NCI-H1417 (cell line): ENCODE results near the gene RIC8A.
"Not testable (repeated sequence)": the region's sequence is repeated elsewhere in the genome, so short reads cannot be mapped to it uniquely, and the experiment has no call there.

ENCODE experiments used
- DNase-seq, 3 experiments: peaks; one replicate each; lab custom pipeline; 2025; lab: John Stamatoyannopoulos, UW

The RIC8A gene

DNA sequence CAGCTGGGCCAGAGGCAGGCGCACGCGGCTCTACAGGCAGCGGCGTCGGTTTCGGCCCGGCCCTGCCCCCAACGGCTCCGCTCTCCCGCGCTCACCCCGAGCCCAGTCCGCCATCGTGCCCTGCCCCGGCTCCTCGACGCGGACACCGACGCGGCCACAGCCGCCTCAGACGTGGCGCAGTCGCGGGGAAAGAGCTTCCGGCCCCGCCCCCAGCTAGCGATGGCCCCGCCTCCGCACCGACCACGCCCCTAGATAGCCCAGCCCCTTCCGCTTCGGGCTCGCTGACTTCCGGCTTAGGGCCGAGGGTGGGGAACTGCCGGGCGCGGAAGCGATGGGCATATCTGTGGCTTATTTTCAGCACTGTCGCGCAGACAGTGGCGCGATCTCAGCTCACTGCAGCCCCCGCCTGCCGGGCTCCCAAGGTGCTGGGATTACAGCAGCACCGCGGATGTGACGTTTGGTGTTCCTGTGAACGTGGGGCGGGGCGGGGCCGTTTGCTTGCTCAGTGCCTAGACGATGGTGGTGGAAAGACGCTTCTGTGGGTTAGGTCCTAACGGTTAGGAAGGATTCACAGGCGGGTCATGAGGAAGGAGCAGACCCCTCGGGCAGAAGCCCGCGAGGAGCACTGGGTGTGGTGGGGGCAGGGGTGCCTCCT is at the start of gene RIC8A, which contains the start of gene BET1L:
TSS of gene RIC8A (plus strand) at position 501 of the 655 bp plus-strand sequence. CDS start 1,147 bp downstream, outside the sequence.
TSS of gene BET1L (minus strand) at position 192 of the 655 bp plus-strand sequence. CDS start at position 114, 78 bp downstream.
- DNase-seq = peak; percentile 92 to 95 (median 94)

DNA sequence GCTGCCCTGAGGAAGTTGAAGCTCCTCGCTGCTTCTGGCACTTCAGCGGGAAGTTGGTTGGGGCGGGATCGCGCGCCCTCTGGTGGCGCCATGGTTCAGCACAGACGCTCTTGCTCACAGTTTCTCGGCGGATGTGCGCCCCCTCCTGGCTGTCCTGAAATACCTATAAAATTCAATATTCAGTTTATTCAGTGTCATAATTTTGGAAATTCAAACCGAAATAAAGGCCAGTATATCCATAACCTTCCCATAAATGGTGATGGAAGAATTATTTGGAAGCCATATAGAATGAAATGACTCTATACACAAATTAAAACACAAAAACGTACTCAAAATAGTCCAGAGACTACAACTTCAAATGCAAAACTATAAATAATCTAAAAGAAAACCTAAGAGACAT is 27.3 kb upstream of the RIC8A start:
- DNase-seq = not testable (repeated sequence)

DNA sequence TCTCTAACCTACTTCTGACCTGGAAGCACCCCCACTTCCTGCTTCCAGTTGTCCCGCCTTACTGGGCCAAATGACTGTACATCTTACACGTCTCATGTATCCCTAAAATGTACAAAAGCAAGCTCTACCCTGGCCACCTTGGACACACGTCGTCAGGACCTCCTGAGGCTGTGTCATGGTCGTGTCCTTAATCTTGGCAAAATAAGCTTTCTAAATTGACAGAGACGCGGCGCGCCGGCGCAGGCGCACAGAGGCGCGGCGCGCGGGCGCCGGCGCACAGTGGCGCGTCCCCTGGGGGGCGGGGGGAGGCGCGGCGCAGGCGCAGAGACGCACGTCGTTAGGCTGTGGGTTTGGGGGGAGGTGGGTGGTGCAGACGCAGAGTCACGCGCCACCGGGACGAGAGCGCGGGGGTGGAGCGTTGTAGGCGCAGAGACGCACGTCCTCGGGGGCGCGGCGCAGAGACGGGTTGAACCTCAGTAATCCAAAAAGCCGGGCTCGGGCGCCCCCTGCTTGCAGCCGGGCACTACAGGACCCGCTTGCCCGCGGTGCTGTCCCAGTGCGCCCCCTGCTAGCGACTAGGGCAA is 18.2 kb upstream of the RIC8A start:
- DNase-seq = not testable (repeated sequence)

DNA sequence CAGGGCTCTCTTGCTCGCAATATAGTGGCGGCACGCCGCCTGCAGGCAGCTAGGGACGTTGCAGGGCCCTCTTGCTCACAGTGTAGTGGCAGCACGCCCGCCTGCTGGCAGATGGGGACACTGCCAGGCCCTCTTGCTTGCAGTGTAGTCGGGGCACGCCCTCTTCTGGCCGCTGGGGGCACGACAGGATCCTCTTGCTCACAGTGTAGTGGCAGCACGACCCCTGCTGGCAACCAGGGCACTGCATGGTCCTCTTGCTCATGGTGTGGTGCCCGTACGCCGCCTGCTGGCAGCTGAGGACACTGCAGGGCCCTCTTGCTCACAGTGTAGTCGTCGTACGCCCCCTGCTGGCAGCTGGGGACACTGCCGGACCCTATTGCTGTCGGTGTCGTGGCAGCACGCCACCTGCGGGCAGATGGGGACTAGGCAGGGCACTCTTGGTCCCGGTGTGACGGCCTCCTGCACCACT is 17.6 kb upstream of the RIC8A start:
- DNase-seq = not testable (repeated sequence)

DNA sequence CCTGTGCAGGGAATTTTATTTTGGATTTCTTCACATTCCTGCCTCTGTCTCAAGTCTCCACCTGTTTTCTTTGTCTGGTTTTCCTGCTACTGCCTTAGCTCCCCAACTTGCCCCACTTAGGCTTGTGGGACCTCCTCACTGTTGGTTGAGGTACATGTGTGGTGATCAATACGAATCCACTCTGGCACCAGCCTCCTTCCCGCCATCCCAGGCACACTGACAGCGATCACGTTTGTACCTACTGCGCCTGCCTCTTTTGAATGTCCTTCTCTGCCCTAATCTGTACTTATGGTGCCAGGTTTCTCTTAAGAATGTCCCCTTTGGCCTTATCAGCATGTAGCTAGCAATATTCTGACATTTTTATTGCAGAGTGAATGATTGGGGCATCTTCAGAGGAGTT is 17.0 kb upstream of the RIC8A start:
- DNase-seq = not testable (repeated sequence)

DNA sequence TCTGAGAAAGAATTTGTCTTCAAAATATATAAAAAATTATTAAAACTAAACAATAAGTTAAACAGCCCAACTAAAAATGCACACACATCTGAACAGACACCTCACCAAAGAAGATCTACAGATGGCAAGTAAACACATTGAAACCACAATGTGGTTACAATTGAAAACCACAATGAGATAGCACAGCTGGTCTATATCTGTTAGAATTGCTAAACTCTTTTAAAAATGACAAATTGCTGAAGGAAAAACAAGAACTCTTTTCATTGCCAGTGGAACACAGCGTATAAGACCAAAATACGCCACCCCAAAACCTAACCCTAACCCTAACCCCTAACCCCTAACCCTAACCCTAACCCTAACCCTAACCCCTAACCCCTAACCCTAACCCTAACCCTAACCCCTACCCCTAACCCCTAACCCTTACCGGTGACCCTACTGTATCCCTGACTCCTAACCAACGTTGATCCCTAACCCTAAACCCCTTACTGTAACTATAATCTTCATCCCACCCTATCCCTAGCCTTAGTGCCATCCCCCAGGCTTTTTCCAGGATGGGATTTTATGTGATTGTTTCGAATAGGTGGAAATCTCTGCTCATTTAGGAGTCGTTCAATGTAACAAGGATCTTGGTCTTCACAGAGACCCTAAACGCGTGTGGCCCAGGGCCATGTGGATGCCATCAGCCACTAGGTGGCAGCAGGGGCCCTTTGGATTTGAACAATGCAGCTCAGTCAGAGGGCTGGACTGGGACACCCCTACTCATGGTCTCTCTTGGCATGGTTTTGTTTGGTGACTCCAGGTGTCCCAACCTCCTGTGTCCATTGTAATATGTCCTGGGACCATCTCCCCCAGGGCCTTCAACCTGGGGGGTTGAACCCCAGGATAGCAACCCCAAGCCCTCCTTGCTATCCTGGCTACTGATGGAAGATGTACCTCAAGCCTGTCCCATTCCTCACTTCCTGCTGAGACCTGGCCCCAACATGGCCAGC is 15.7 kb upstream of the RIC8A start:
- DNase-seq = not testable (repeated sequence)

DNA sequence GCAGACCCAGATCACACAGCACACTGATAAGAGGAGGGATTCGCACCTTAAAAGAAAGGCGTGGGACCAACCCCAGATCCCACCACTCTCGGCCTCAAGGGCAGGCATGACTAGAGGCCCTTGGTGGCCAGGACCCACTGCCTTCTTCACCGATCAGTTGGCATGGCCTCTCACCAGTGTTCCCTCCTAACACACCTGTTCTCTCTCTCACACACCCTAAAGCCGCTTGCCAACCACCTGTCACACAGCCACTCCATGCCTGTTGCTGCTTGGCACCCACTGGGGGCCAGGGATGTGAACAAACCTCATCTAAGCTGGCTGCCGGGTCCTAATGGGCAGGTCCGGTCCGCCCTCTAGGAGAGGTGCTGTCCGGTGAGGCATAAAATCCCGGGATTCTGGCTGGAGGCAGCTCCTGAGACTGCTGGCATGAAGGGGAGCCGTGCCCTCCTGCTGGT is 14.8 kb upstream of the RIC8A start, which contains the start of gene SCGB1C1:
TSS of gene SCGB1C1 (plus strand) at position 405 of the 455 bp plus-strand sequence. CDS start at position 427, 22 bp downstream.
- DNase-seq = not testable (repeated sequence)

DNA sequence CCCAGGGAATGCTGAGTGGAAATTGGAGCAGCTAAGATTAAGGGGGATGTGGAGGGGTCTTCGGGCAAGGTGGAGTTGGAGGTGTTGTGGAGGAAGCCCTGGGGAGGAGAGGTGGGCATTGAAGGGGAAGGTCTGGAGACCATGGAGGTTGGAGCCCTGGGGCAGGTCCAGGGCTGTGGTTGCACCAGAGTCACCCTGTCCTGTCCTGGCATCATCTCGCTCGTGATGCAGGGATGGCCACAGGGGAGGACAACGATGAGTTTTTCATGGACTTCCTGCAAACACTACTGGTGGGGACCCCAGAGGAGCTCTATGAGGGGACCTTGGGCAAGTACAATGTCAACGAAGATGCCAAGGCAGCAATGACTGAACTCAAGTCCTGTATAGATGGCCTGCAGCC is 14.0 kb upstream of the RIC8A start:
- DNase-seq = not testable (repeated sequence)

DNA sequence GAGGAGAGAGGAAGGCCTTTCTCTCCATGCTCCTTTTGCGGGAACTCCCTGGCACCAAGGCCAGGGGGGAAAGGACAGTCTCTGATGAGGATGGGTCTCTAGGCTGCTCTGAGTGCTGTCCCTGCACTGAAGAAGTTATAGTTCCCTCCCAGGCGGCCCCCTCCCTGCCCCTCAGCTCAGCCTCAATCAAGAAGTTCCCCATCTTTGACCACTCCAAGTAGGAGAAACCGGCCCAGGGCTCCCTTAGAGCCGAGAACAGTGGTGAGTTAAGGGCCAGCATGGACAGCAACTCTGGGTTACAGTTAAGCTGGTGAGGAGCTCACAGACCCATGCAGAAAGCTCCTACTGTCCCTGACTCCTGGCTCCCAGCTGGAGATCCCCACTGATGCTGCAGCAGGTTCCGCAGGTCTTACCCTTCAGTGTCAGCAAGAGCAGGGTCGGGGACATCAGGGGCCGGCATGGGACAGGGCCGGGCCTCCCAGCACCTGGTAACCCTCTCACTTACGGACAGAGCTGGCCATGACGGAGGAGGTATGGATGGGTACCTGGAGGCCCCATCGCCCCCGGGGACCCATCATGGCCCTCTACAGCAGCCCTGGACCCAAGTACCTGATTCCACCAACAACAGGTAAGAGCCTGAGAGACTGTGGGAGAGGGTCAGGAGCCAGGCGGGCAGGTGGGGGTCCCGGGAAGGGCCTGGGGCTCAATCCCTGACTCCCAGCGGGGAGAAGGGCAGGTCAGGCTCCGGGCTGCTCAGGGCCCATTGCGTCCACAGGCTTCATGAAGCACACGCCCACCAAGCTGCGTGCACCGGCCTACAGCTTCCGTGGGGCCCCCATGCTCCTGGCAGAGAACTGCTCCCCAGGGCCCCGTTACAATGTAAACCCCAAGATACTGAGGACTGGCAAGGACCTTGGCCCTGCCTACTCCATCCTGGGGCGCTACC is 10.4 kb upstream of the RIC8A start:
- no peak for DNase-seq

DNA sequence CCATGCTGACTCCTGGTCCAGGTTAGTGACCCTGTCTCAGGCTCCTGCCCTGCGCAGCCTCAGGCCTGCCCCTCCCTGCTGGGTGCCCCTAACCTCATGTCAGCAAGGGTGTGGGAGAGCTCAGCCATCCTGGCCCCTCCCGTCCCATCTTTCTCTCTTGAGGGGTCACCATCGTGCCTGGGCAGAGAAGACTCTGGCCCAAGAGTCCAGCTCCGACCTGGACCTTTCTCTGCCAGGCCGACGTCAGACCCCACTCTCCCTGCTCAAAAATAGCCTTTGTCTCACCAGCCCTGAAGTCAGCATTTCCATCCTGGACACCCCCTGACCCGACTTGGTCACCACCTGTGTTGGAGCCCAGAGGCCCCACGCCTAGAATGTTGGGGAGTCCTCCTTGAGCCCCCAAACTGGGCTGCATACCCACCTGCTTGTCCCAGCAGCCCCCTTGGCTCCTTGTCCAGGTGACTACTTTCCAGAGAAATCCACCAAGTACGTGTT is 9.7 kb upstream of the RIC8A start:
- no peak for DNase-seq

DNA sequence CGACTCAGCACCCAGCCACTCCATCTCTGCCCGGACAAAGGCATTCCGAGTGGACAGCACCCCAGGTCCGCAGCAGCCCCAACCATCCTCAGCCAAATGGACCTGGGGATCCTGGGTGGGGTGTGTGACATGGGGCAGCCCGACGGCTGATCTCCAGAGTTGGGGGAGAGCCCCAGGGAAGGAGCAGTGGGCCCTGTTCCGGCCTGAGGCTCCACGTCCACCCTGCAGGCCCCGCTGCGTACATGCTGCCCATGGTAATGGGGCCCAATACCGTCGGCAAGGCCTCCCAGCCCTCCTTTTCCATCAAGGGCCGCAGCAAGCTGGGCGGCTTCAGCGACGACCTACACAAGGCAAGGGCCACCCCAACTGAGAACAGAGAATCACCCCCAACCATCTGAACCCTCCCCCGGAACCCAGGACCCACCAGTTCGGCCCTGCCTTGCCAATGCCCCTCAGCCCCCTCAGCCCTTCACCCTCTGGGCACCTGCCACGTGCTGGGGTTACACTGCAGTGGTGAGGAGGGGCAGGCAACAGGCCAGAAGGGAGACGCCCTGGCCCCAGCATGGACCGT is 9.2 kb upstream of the RIC8A start:
- DNase-seq = no peak

DNA sequence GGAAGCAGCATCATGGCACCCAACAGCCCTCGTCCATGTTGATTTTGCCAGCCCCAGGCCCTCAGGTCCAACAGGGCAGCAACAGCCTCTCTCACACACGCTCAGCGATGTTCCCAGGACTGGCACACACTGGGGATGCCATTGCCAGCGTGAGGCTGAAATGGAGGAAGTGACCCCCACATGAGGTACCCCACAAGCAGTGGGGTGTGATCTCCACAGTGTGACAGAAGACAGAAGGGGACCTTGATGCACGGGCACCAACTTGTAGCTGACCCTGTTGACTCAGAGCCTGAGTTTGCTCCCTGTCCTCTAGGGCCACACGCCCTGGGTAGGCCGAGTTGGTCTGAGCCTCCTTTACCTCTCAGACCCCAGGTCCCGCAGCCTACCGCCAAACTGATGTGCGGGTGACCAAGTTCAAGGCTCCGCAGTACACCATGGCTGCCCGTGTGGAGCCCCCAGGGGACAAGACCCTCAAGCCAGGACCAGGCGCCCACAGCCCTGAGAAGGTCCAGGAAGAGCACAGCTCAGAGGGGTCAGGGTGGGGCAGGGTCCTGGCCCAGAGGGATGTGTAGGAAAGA is 8.4 kb upstream of the RIC8A start:
- DNase-seq = no peak

DNA sequence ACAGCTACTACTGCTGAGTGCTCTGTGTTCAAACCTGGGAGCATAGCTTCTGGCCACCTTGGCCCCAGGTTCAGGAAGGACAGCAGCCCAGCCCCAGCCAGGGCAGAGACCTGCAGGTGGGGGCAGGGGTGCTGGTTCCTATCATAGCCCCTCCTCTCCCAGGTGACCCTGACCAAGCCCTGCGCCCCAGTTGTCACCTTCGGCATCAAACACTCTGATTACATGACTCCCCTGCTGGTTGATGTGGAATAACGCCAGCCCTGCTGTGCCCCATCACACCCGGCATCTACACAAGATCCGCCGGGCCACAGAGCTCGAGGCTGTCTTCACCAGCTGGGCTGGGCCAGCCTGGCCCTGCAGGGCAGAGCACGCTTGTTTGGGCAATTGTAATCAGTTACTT is 7.7 kb upstream of the RIC8A start:
- DNase-seq = no peak

DNA sequence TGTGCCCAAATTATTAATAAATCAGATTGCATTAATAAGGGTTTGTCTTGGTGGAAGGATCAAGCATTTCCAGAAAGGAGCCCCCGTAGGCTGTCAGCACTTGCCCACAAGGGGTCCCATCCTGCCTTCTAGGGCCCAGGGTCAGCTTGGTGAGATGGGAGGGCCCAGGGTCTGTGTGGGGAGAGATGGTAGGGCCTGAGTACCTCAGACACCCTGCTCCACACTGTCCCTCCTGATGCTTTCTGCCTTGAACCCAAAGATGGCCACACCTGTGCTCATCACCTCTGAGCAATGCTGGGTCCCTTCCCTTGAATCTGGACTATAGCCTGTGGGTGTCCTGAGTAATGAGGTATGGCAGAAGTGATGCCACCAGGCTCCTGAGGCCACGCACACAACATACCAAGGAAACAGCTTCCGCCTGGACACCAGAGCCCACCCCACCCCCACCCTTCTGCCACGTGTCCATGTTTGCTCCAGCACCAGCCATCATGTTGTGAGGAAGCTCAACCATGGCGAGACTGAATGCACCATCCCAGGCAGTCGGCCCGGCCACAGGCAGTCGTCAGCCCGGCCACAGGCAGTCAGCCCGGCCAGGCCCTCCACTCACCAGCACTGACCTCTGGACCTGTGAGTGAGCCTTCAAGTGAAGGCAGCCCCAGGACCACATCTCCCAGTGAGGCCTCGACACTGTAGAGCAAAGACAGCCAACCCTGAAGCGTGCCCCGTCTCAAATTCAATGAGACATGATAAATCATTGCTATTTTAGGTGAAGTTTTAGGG is 7.1 kb upstream of the RIC8A start:
- no peak for DNase-seq

DNA sequence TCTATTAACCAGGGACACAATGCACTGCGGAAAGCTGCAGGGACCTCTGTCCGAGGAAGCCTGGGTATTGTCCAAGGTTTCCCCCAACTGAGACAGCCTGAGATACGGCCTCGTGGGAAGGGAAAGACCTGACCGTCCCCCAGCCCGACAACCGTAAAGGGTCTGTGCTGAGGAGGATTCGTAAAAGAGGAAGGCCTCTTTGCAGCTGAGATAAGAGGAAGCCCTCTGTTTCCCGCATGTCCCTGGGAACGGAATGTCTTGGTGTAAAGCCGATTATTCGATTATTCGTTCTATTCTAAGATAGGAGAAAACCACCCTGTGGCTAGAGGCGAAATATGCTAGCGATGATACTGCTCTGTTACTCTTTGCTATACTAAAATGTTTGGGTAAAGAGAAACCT is 5.5 kb upstream of the RIC8A start:
- DNase-seq = no peak

DNA sequence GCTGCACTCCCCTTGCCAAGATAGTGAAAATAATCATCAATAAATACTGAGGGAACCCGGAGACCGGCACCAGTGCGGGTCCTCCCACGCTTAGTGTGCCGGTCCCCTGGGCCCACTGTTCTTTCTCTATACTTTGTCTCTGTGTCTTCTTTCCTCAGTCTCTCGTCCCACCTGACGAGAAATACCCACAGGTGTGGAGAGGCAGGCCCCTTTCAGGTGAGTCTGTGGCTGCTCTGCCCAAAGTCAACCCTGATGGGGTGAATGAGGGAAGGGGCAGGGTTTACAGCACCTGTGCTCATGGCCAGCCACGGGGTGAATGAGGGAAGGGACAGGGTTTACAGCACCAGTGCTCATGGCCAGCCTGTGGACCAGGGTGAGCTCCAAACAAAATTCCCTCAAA is 5.0 kb upstream of the RIC8A start:
- no peak for DNase-seq

DNA sequence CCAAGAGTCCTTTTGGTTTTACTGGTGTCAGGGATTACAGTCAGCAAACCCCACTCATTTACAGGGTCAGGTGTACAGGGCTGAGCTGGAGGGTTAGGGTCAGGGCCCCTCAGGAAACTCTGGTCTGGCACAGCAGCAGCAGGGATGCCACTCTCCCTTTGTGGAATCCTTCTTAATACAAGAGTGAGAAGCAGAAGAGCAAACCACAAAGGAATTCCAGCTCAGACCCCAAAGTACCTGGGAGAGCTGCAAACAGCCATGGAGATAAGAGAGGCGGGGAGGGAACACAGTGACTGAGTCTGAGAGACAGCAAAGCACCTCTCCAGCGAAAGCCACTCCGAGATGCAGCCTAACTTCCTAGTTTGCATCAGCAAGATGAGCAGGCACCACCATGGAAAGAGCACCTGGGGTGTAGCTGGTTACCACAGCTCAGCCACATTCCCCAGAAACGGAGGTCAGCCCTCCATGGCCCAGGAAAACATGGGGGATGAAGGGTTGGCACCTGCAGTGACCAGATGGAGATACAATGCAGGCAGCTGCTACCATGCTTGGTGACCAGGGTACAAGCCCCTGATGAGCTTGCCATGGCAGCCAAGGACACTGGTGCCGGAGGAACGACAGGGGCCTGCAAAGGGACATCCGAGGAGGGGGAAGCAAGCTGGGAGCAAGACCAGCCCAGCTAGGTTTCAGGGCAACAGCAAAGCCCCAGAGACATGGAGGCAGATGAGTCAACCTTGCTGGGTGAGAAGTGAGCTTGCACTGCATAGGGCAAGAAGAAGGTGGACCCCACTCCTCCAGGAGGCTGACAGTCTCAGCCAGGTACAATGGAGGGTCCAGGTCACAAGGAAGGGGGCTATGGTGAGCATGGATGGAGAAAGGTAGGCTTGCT is 4.2 kb upstream of the RIC8A start:
- no peak for DNase-seq

DNA sequence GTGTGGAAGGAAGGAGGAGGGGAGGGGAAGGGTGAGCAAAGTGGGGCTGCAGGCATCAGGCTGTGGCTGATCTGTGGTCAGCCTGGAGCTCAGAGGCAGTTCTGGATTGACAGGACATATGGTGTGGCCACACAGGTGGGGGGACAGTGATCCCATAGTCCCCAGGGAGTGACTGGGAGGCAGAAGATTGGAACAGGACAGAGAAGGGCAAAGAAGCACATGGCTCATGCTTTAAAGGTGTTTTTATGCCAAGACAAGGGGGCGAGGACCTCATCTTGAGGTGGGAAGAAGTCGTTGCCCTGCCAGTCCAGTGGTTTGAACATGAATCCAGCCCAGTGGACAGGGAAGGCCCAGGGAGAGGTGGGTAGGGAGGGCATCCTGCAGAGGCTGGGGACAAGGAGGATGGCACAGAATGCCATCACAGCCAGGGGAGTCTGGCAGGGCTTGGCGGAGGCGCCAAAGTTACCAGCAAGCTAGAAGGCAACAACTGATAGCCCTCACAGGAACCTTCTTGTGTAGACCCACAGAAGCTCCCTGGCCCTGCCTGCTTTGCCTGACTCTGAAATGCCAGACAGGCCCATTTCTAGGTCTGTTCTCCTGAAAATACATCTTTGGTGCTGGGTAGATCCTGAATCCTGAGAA is 3.4 kb upstream of the RIC8A start:
- no peak for DNase-seq
